ENCODE results near the gene VSIR. TPM values are rescaled to one million over a fixed set of nuclear protein-coding genes. Genes with fewer than 3 reads are reported as not detected.

Gene VSIR
- total RNA-seq, 1 donor from 2014 or later = 2.9 TPM

DNA sequence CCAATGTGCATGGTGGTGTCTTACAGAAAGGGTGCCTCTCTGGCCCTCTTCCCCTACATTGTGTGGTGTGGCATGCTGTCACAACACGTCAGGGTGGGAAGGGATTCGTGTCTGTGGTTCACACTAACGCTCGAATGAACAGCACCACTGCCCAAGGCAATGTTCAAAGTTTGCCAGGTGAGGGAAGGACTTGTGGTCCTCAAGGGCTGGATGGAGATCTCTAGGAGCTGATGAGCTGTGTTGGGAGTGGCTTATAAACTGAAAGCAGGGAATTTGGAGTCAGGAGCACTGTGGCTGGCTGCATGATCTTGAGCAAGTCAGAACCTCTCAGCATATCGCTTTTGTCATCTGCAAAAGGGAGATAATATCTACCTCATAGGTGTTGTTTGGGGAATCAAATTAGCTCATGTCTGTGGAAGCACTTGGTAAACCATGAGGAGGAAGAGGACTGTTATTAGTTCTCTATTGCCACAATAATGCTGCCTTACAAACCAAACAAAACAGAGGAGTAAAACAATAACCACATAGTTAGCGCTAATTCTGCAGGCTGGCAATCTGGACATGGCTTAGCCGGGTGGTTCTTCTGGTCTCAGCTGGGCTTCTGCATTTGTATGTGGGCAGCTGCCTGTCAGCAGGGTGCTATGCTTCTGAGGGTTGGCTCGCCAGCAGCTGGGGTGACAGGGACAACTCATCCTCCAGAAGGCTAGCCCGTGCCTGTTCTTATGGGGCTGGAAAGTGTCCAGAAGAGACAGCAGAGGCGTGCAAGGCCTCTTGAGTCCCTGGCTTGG, 30.8 kb downstream of the VSIR start:
- H3K4me1 Mint-ChIP-seq (ENCODE audit: low read depth, unreplicated experiment) = peaks cover 5% of the 10 kb centered on the region
- no peak overlapping the region for H2AFZ ChIP-seq (ENCODE audit: low read depth, low read length)

GRCh38 chr10:71741671-71742070, 31.6 kb downstream of the VSIR start:
- H3K36me3 ChIP-seq (ENCODE audit: insufficient read depth, low read length) = no peaks in the 10 kb centered on the region
- no peak overlapping the region for H3K27ac Mint-ChIP-seq (ENCODE audit: unreplicated experiment)
- H3K27me3 ChIP-seq (ENCODE audit: insufficient read depth, low read length) = no peaks in the 10 kb centered on the region
- H3K9me3 ChIP-seq (ENCODE audit: insufficient read depth, low read depth, low read length) = peaks cover 3% of the 10 kb centered on the region
- H3K4me3 Mint-ChIP-seq (ENCODE audit: unreplicated experiment) = no peak overlapping the region
- no peaks in the 10 kb centered on the region for H4K20me1 ChIP-seq (ENCODE audit: insufficient read depth, low read length)
- no peak overlapping the region for H3K4me2 ChIP-seq (ENCODE audit: low read length)
- no peaks in the 10 kb centered on the region for H3K36me3 Mint-ChIP-seq (ENCODE audit: low read depth, unreplicated experiment)
- DNase-seq (ENCODE audit: low read depth) = no peak
- no peak overlapping the region for H3K4me3 ChIP-seq (ENCODE audit: insufficient read depth, low read depth, low read length)
- no peaks in the 10 kb centered on the region for H3K79me2 ChIP-seq (ENCODE audit: insufficient read depth, low read length)
- H3K9me3 Mint-ChIP-seq (ENCODE audit: unreplicated experiment) = peaks cover 4% of the 10 kb centered on the region
- peaks cover 3% of the 10 kb centered on the region for H3K4me1 Mint-ChIP-seq (ENCODE audit: low read depth, unreplicated experiment)
- peaks cover 48% of the 10 kb centered on the region for H3K27me3 Mint-ChIP-seq (ENCODE audit: low read depth, unreplicated experiment)
- FAIRE-seq = no peak
- H2AFZ ChIP-seq (ENCODE audit: low read depth, low read length) = no peak overlapping the region
- no peaks in the 10 kb centered on the region for H3K4me1 ChIP-seq (ENCODE audit: insufficient read depth, low read length)
- TF ChIP-seq CTCF (IDR thresholded peaks at IDR 0.05; ENCODE audit: insufficient read depth, low read depth, low read length) (no peak), EZH2 (IDR thresholded peaks at IDR 0.05; ENCODE audit: insufficient read depth, low read length) (no peak)
- no peak overlapping the region for H3K9ac ChIP-seq (ENCODE audit: low read length)
- no peak overlapping the region for H3K27ac ChIP-seq (ENCODE audit: low read depth, low read length)

More for the DNA sequence above, 30.8 kb downstream of the VSIR start:
- Mint-ChIP-seq H3K9me3 (ENCODE audit: unreplicated experiment) (peaks cover 4% of the 10 kb centered on the region), H3K27ac (ENCODE audit: unreplicated experiment) (no peak overlapping the region), H3K36me3 (ENCODE audit: low read depth, unreplicated experiment) (no peaks in the 10 kb centered on the region), H3K4me3 (ENCODE audit: unreplicated experiment) (no peak overlapping the region), H3K27me3 (ENCODE audit: low read depth, unreplicated experiment) (peaks cover 45% of the 10 kb centered on the region)
- FAIRE-seq (no peak), DNase-seq (ENCODE audit: low read depth) (no peak)
- Histone ChIP-seq H3K4me2 (ENCODE audit: low read length) (no peak overlapping the region), H3K36me3 (ENCODE audit: insufficient read depth, low read length) (no peaks in the 10 kb centered on the region), H3K4me1 (ENCODE audit: insufficient read depth, low read length) (no peaks in the 10 kb centered on the region), H3K27me3 (ENCODE audit: insufficient read depth, low read length) (no peaks in the 10 kb centered on the region), H3K9me3 (ENCODE audit: insufficient read depth, low read depth, low read length) (peaks cover 3% of the 10 kb centered on the region), H3K9ac (ENCODE audit: low read length) (no peak overlapping the region), H4K20me1 (ENCODE audit: insufficient read depth, low read length) (no peaks in the 10 kb centered on the region), H3K79me2 (ENCODE audit: insufficient read depth, low read length) (no peaks in the 10 kb centered on the region), H3K27ac (ENCODE audit: low read depth, low read length) (no peak overlapping the region), H3K4me3 (ENCODE audit: insufficient read depth, low read depth, low read length) (no peak overlapping the region)
- no peak for TF ChIP-seq EZH2 (IDR thresholded peaks at IDR 0.05; ENCODE audit: insufficient read depth, low read length)

DNA sequence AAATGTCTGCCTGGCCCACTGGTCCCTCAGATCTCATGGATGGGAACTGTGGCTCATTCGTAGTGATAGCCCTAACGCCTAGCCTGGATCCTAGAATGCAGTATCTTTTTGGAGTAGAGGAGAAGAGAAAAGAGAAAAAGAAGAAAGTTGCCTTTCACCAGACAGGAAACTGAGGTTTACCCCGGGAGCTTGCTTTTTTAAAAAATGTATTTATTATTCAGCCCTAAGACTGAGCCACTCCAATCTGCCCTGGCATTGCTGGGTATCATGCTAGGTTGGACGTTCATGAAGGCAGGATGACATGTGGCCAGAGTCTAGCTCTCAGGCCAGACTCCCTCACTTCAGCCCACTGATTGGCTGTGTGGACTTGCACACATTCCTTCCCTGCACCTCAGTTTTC, 32.3 kb downstream of the VSIR start:
- H3K4me1 Mint-ChIP-seq (ENCODE audit: low read depth, unreplicated experiment) = no peaks in the 10 kb centered on the region

More for the DNA sequence above, 32.3 kb downstream of the VSIR start:
- Histone ChIP-seq H3K36me3 (ENCODE audit: insufficient read depth, low read length) (no peaks in the 10 kb centered on the region), H4K20me1 (ENCODE audit: insufficient read depth, low read length) (no peaks in the 10 kb centered on the region), H3K27me3 (ENCODE audit: insufficient read depth, low read length) (no peaks in the 10 kb centered on the region), H3K79me2 (ENCODE audit: insufficient read depth, low read length) (no peaks in the 10 kb centered on the region), H3K4me1 (ENCODE audit: insufficient read depth, low read length) (no peaks in the 10 kb centered on the region), H3K9ac (ENCODE audit: low read length) (no peak overlapping the region), H2AFZ (ENCODE audit: low read depth, low read length) (no peak overlapping the region), H3K27ac (ENCODE audit: low read depth, low read length) (no peak overlapping the region), H3K9me3 (ENCODE audit: insufficient read depth, low read depth, low read length) (peaks cover 3% of the 10 kb centered on the region), H3K4me2 (ENCODE audit: low read length) (no peak overlapping the region), H3K4me3 (ENCODE audit: insufficient read depth, low read depth, low read length) (no peak overlapping the region)
- H3K27me3 Mint-ChIP-seq (ENCODE audit: low read depth, unreplicated experiment) = peaks cover 49% of the 10 kb centered on the region
- H3K9me3 Mint-ChIP-seq (ENCODE audit: unreplicated experiment) = peaks cover 4% of the 10 kb centered on the region
- FAIRE-seq (no peak), DNase-seq (ENCODE audit: low read depth) (no peak)
- no peaks in the 10 kb centered on the region for H3K36me3 Mint-ChIP-seq (ENCODE audit: low read depth, unreplicated experiment)
- TF ChIP-seq EZH2 (IDR thresholded peaks at IDR 0.05; ENCODE audit: insufficient read depth, low read length) = no peak
- no peak for TF ChIP-seq CTCF (IDR thresholded peaks at IDR 0.05; ENCODE audit: insufficient read depth, low read depth, low read length)
- H3K4me3 Mint-ChIP-seq (ENCODE audit: unreplicated experiment) = no peak overlapping the region
- H3K27ac Mint-ChIP-seq (ENCODE audit: unreplicated experiment) = no peak overlapping the region

Measured in astrocyte (in vitro differentiated cells and primary cell).